Astrocyte (in vitro differentiated cells and primary cell): ENCODE results near the gene FARS2. TPM values are rescaled to one million over a fixed set of nuclear protein-coding genes. Genes with fewer than 3 reads are reported as not detected.

Experiments
- DNase-seq: peaks from one replicate; pipeline ENCODE4 v3.0.0-alpha.2; 2010; ENCODE audit warnings: low read depth
- FAIRE-seq: peaks from 2 replicates; lab custom pipeline; 2011; peaks lifted over from hg19 to GRCh38; lab: Jason Lieb, UNC
- H2AFZ ChIP-seq: 2 replicates; pipeline ENCODE4 v1.6.0; 2012; ENCODE audit warnings: low read depth, low read length, inconsistent platforms
- H3K27ac ChIP-seq: 2 replicates; pipeline ENCODE4 v1.5.1; 2011; ENCODE audit warnings: low read depth, low read length, inconsistent platforms
- H3K27me3 ChIP-seq: 2 replicates; pipeline ENCODE4 v1.6.0; 2011; ENCODE audit warnings: low read length, inconsistent platforms; ENCODE audit not compliant: insufficient read depth
- H3K36me3 ChIP-seq: 2 replicates; pipeline ENCODE4 v1.5.1; 2011; ENCODE audit warnings: low read length, inconsistent platforms; ENCODE audit not compliant: insufficient read depth
- H3K4me1 ChIP-seq: 2 replicates; pipeline ENCODE4 v1.5.1; 2011; ENCODE audit warnings: low read length, inconsistent platforms; ENCODE audit not compliant: insufficient read depth
- H3K4me2 ChIP-seq: 2 replicates; pipeline ENCODE4 v1.6.0; 2012; ENCODE audit warnings: low read length, inconsistent platforms
- H3K4me3 ChIP-seq: 2 replicates; pipeline ENCODE4 v1.5.1; 2011; ENCODE audit warnings: low read depth, mild to moderate bottlenecking, low read length, inconsistent platforms; ENCODE audit not compliant: insufficient read depth
- H3K79me2 ChIP-seq: 2 replicates; pipeline ENCODE4 v1.6.0; 2012; ENCODE audit warnings: mild to moderate bottlenecking, low read length, inconsistent platforms; ENCODE audit not compliant: insufficient read depth
- H3K9ac ChIP-seq: 2 replicates; pipeline ENCODE4 v1.6.0; 2012; ENCODE audit warnings: mild to moderate bottlenecking, low read length, inconsistent platforms
- H3K9me3 ChIP-seq: 2 replicates; pipeline ENCODE4 v1.5.1; 2012; ENCODE audit warnings: low read depth, mild to moderate bottlenecking, low read length, inconsistent platforms; ENCODE audit not compliant: insufficient read depth
- H4K20me1 ChIP-seq: 2 replicates; pipeline ENCODE4 v1.6.0; 2012; ENCODE audit warnings: low read length, inconsistent platforms; ENCODE audit not compliant: insufficient read depth
- H3K27ac Mint-ChIP-seq: one replicate; pipeline ENCODE4 v1.8.0; 2021; ENCODE audit warnings: mild to moderate bottlenecking, mixed read lengths; ENCODE audit not compliant: unreplicated experiment
- H3K27me3 Mint-ChIP-seq: one replicate; pipeline ENCODE4 v1.8.0; 2021; ENCODE audit warnings: low read depth, mixed read lengths; ENCODE audit not compliant: unreplicated experiment
- H3K36me3 Mint-ChIP-seq: one replicate; pipeline ENCODE4 v1.8.0; 2021; ENCODE audit warnings: low read depth, mixed read lengths; ENCODE audit not compliant: unreplicated experiment
- H3K4me1 Mint-ChIP-seq: one replicate; pipeline ENCODE4 v1.8.0; 2021; ENCODE audit warnings: low read depth, mixed read lengths; ENCODE audit not compliant: unreplicated experiment
- H3K4me3 Mint-ChIP-seq: one replicate; pipeline ENCODE4 v1.8.0; 2021; ENCODE audit warnings: mild to moderate bottlenecking, moderate library complexity, mixed read lengths; ENCODE audit not compliant: unreplicated experiment
- H3K9me3 Mint-ChIP-seq: one replicate; pipeline ENCODE4 v1.8.0; 2021; ENCODE audit warnings: mild to moderate bottlenecking, mixed read lengths; ENCODE audit not compliant: unreplicated experiment
- CTCF ChIP-seq: IDR thresholded peaks from 2 replicates; pipeline ENCODE4 v1.5.1; 2011; ENCODE audit warnings: low read depth, mild to moderate bottlenecking, inconsistent platforms, low read length, moderate library complexity; ENCODE audit not compliant: insufficient read depth
- EZH2 ChIP-seq: IDR thresholded peaks from 2 replicates; pipeline ENCODE4 v1.6.1; 2012; ENCODE audit warnings: mild to moderate bottlenecking, low read length, inconsistent platforms; ENCODE audit not compliant: insufficient read depth
- total RNA-seq: library from RNA; stranded (reverse); gene quantifications from 2 replicates; pipeline ENCODE4 v1.2.1, GENCODE V29; 2021

The FARS2 gene
- total RNA-seq, 1 donor from 2014 or later, result 13.3 TPM

- Histone ChIP-seq H3K4me2 (no peak overlapping the region), H3K9me3 (peaks cover 5% of the 10 kb centered on the region), H3K27ac (no peak overlapping the region), H4K20me1 (no peaks in the 10 kb centered on the region), H3K4me3 (no peak overlapping the region), H2AFZ (no peak overlapping the region), H3K27me3 (no peaks in the 10 kb centered on the region), H3K36me3 (peaks cover 3% of the 10 kb centered on the region), H3K79me2 (no peaks in the 10 kb centered on the region), H3K9ac (no peak overlapping the region), H3K4me1 (no peaks in the 10 kb centered on the region)
- no peak for DNase-seq
- FAIRE-seq, result no peak
- Mint-ChIP-seq H3K27ac (no peak overlapping the region), H3K4me1 (no peaks in the 10 kb centered on the region), H3K27me3 (no peaks in the 10 kb centered on the region), H3K36me3 (peaks cover 16% of the 10 kb centered on the region), H3K4me3 (no peak overlapping the region), H3K9me3 (peaks cover 5% of the 10 kb centered on the region)
- TF ChIP-seq CTCF, result no peak
- TF ChIP-seq EZH2, result no peak
These were observed 289.3 kb downstream of the FARS2 start for GRCh38 chr6:5550631-5551030.

GRCh38 chr6:5552243-5552642 lies 290.9 kb downstream of the FARS2 start:
- no peaks in the 10 kb centered on the region for H4K20me1 ChIP-seq
- TF ChIP-seq CTCF, result no peak
- TF ChIP-seq EZH2, result no peak

GRCh38 chr6:5553767-5554166 lies 292.5 kb downstream of the FARS2 start:
- Histone ChIP-seq H3K9ac (no peak overlapping the region), H3K9me3 (peaks cover 5% of the 10 kb centered on the region), H2AFZ (no peak overlapping the region), H3K4me1 (no peaks in the 10 kb centered on the region), H4K20me1 (no peaks in the 10 kb centered on the region), H3K4me3 (no peak overlapping the region), H3K27ac (no peak overlapping the region), H3K79me2 (no peaks in the 10 kb centered on the region), H3K27me3 (no peaks in the 10 kb centered on the region), H3K4me2 (no peak overlapping the region), H3K36me3 (no peaks in the 10 kb centered on the region)
- DNase-seq (no peak), FAIRE-seq (no peak)
- Mint-ChIP-seq H3K4me1 (no peaks in the 10 kb centered on the region), H3K9me3 (peaks cover 5% of the 10 kb centered on the region), H3K36me3 (peaks cover 5% of the 10 kb centered on the region), H3K27me3 (no peaks in the 10 kb centered on the region), H3K4me3 (no peak overlapping the region), H3K27ac (no peak overlapping the region)
- TF ChIP-seq EZH2 (no peak), CTCF (no peak)

More at GRCh38 chr6:5552243-5552642, 290.9 kb downstream of the FARS2 start:
- Mint-ChIP-seq H3K27ac (no peak overlapping the region), H3K9me3 (peaks cover 5% of the 10 kb centered on the region), H3K36me3 (peaks cover 12% of the 10 kb centered on the region), H3K27me3 (no peaks in the 10 kb centered on the region), H3K4me3 (no peak overlapping the region), H3K4me1 (no peaks in the 10 kb centered on the region)
- FAIRE-seq (no peak), DNase-seq (no peak)
- Histone ChIP-seq H3K4me2 (no peak overlapping the region), H3K27me3 (no peaks in the 10 kb centered on the region), H3K9me3 (peaks cover 5% of the 10 kb centered on the region), H3K9ac (no peak overlapping the region), H3K36me3 (peaks cover 3% of the 10 kb centered on the region), H3K27ac (no peak overlapping the region), H3K79me2 (no peaks in the 10 kb centered on the region), H2AFZ (no peak overlapping the region), H3K4me1 (no peaks in the 10 kb centered on the region), H3K4me3 (no peak overlapping the region)
